HL-60 (cell line): ENCODE measurements around the gene UST.

Experiments used
- CTCF ChIP-seq: IDR thresholded peaks from one replicate; pipeline ENCODE4 v1.5.1; 2011; ENCODE audit warnings: low read length, control low read depth, inconsistent platforms; ENCODE audit not compliant: insufficient read depth
- GABPA ChIP-seq: IDR thresholded peaks from 2 replicates; pipeline ENCODE4 v1.6.1; 2012; ENCODE audit warnings: low read depth
- POLR2AphosphoS5 ChIP-seq: IDR thresholded peaks from 2 replicates; pipeline ENCODE4 v1.6.1; 2012; ENCODE audit warnings: low read depth
- SPI1 ChIP-seq: IDR thresholded peaks from 2 replicates; pipeline ENCODE4 v1.6.1; 2012; ENCODE audit warnings: low read depth, mild to moderate bottlenecking, borderline replicate concordance

GRCh38 chr6:148983101-148983761, 236.4 kb downstream of the UST start:
- TF ChIP-seq CTCF (no peak), SPI1 (no peak), POLR2AphosphoS5 (no peak), GABPA (no peak)
